ENCODE measurements around the gene NEXN. TPM values are rescaled to one million over a fixed set of nuclear protein-coding genes. Genes with fewer than 3 reads are reported as not detected.

Gene NEXN
- total and polyA plus RNA-seq, 2 of the 13 experiments (the other 11 are each of a cell fraction or from before 2014, with no cell fraction given): 0.07 to 0.97 TPM

DNA sequence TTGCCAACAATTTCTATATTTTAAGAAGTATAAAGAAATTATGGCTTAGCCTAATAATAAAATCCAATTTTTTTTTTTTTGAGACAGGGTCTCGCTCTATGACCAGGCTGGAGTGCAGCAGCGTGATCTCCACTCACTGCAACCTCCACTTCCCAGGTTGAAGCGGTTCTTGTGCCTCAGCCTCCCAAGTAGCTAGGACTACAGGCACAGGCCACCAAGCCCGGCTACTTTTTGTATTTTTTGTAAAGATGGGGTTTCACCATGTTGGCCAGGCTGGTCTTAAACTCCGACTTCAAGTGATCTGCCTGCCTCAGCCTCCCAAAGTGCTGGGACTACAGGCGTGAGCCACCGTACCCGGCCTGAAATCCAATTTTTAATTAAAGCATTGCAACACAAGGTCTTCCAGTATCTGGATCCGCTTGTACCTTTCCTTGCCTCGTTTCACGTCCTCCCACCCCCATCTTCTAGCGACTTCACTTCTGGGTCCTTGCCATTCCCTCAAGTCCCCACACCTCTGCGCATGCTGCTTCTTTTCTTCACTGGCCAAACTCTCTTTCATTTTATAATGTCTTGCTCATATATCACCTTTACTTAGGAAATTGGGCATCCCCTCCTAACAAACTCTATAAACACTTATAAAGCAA, 88.1 kb downstream of the NEXN start:
- ChIA-PET CTCF (ENCODE audit: low intra/inter-chr PET ratio, low total read pairs) (interaction anchor here (1.7 kb wide), 1 partner anchor 138 kb away, joined by 7 read pairs; no protein-coding TSS in a partner anchor), POLR2A (interaction anchor here (0.6 to 2.6 kb wide), 3 partner anchors 28 to 68 kb away, joined by 4 to 14 read pairs (median 4); partner anchors contain the start of gene DNAJB4)
- Histone ChIP-seq H3K79me2 (ENCODE audit: insufficient read depth, low read length) (peaks cover 93% of the 10 kb centered on the region), H3K27me3 (ENCODE audit: control insufficient read depth in 1 of 2, insufficient read depth in 2 of 2, low read length in 2 of 2) (no peaks in the 10 kb centered on the region; a peak in 1 of 5 replicates), H3K36me3 (replicated peaks in 1 of 2; ENCODE audit: control insufficient read depth in 1 of 2, insufficient read depth in 2 of 2, low read length in 2 of 2) (peaks cover 4 to 10% of the 10 kb centered on the region in 2 experiments), H4K20me1 (ENCODE audit: insufficient read depth, low read length) (peaks cover 66% of the 10 kb centered on the region), H3K4me1 (ENCODE audit: insufficient read depth, low read length) (peaks cover 58% of the 10 kb centered on the region), H3K9ac (ENCODE audit: insufficient read depth, low read depth, low read length) (peak overlapping the region; percentile 100), H3K27ac (ENCODE audit: extremely low read length, insufficient read depth, low read length) (peak overlapping the region; percentile 99), H3K4me2 (ENCODE audit: low read depth, low read length) (peak overlapping the region; percentile 90), H3K4me3 (replicated peaks in 1 of 3; ENCODE audit: insufficient read depth in 1 of 3, low read depth in 2 of 3, low read length in 3 of 3) (peak overlapping the region; percentile 79 to 100 (median 90)), H3K9me3 (ENCODE audit: low read length) (no peaks in the 10 kb centered on the region), H2AFZ (ENCODE audit: low read length) (no peak overlapping the region)
- DNase-seq (ENCODE audit: low spot score) (no peak), ATAC-seq (no peak), FAIRE-seq (no peak)
- intact Hi-C loops (cut with micrococcal nuclease; ENCODE audit: unreplicated experiment) (no loop called here), in situ Hi-C loops (cut with HindIII; ENCODE audit: extremely low pct_ligation_motif_present, low pct_unique_long_range_greater_than_20kb) (loop anchor here (10.0 kb wide), 1 partner anchor 138 kb away; no protein-coding TSS in a partner anchor)
- no peak for TF ChIP-seq CBX1 (IDR thresholded peaks at IDR 0.05; ENCODE audit: low read depth)
- TF ChIP-seq ZNF703 (CRISPR knock-in tag; IDR thresholded peaks at IDR 0.05; ENCODE audit: borderline replicate concordance): no peak
- TF ChIP-seq ZNF441 (CRISPR knock-in tag; IDR thresholded peaks at IDR 0.05; ENCODE audit: borderline replicate concordance): no peak
- no peak for TF ChIP-seq EP300 (IDR thresholded peaks at IDR 0.05; ENCODE audit: low read depth in 2 of 2, low read length in 2 of 2)
- no peak for TF ChIP-seq EP300 (CRISPR knock-in tag; IDR thresholded peaks at IDR 0.05; ENCODE audit: borderline replicate concordance)
- peak; percentile 67; the same call in 1 of the 2 replicates for TF ChIP-seq KAT7 (CRISPR knock-in tag; IDR thresholded peaks at IDR 0.05; ENCODE audit: borderline replicate concordance)
- TF ChIP-seq RBM22 (optimal IDR thresholded peaks at IDR 0.05; ENCODE audit: low read length): peak; percentile 47
- TF ChIP-seq TOPORS (CRISPR knock-in tag; IDR thresholded peaks at IDR 0.05): peak; percentile 29; the same call in 1 of the 2 replicates
- no TSS peak for BruUV-seq (replicated peaks)
- 30% methylated on average over 13 of the region's 13 CpGs for WGBS (ENCODE audit: low lambda C conversion rate)

DNA sequence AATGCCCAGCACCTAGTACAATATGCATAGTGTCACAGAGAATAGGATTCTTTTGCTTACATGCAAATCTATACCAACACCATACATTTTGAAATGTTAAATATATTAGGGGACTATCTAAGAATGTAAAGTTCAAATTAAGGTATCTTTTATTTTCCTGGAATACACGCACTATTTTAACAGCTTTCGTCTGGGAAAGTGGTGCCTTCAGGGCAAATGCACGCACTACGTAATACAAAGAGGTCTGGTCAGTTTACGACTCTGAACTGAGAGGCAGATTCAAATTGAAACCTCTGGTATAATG, 89.5 kb downstream of the NEXN start:
- CTCF ChIA-PET (ENCODE audit: low intra/inter-chr PET ratio, low total read pairs): no interaction called here
- DNase-seq (ENCODE audit: low spot score) (no peak), FAIRE-seq (no peak), ATAC-seq (no peak)
- H3K4me1 ChIP-seq (ENCODE audit: insufficient read depth, low read length): peaks cover 55% of the 10 kb centered on the region
- H3K79me2 ChIP-seq (ENCODE audit: insufficient read depth, low read length): peaks cover 85% of the 10 kb centered on the region
- H3K27me3 ChIP-seq (ENCODE audit: control insufficient read depth in 1 of 2, insufficient read depth in 2 of 2, low read length in 2 of 2): no peaks in the 10 kb centered on the region; a peak in 1 of 5 replicates
- H2AFZ ChIP-seq (ENCODE audit: low read length): no peak overlapping the region
- H3K9me3 ChIP-seq (ENCODE audit: low read length): no peaks in the 10 kb centered on the region
- WGBS (ENCODE audit: low lambda C conversion rate): 0% methylated on average over 5 of the region's 5 CpGs
- intact Hi-C loops (cut with micrococcal nuclease; ENCODE audit: unreplicated experiment) (no loop called here), in situ Hi-C loops (cut with HindIII; ENCODE audit: extremely low pct_ligation_motif_present, low pct_unique_long_range_greater_than_20kb) (loop anchor here (10.0 kb wide), 1 partner anchor 137 kb away; no protein-coding TSS in a partner anchor)
- peaks cover 2 to 4% of the 10 kb centered on the region in 2 experiments; a peak in 4 of 5 replicates for H3K36me3 ChIP-seq (replicated peaks in 1 of 2; ENCODE audit: control insufficient read depth in 1 of 2, insufficient read depth in 2 of 2, low read length in 2 of 2)
- peak overlapping the region; percentile 99 for H3K27ac ChIP-seq (ENCODE audit: extremely low read length, insufficient read depth, low read length)
- H3K4me3 ChIP-seq (replicated peaks in 1 of 3; ENCODE audit: insufficient read depth in 1 of 3, low read depth in 2 of 3, low read length in 3 of 3): peak overlapping the region; percentile 79 to 100 (median 90)
- BruUV-seq (replicated peaks): no TSS peak
- peaks cover 52% of the 10 kb centered on the region for H4K20me1 ChIP-seq (ENCODE audit: insufficient read depth, low read length)
- POLR2A ChIA-PET: interaction anchor here (1.2 to 5.3 kb wide), 6 partner anchors 13 to 117 kb away, joined by 4 to 161 read pairs (median 11); partner anchors contain the start of genes DNAJB4, GIPC2 and NEXN
- H3K9ac ChIP-seq (ENCODE audit: insufficient read depth, low read depth, low read length): peak overlapping the region; percentile 100
- H3K4me2 ChIP-seq (ENCODE audit: low read depth, low read length): peak overlapping the region; percentile 90
- TF ChIP-seq KDM5A (IDR thresholded peaks at IDR 0.05; ENCODE audit: borderline replicate concordance, low read length) (0 out of 2 replicates have a peak, but pooled peaks have one; percentile 64), SNAPC2 (CRISPR knock-in tag; IDR thresholded peaks at IDR 0.05) (0 out of 2 replicates have a peak, but pooled peaks have one; percentile 53), ZNF709 (CRISPR knock-in tag; IDR thresholded peaks at IDR 0.05) (no peak), SOX5 (CRISPR knock-in tag; IDR thresholded peaks at IDR 0.05; ENCODE audit: borderline replicate concordance) (peak; percentile 6; the same call in 1 of the 2 replicates), IRF2 (CRISPR knock-in tag; IDR thresholded peaks at IDR 0.05) (no peak), ZBTB21 (CRISPR knock-in tag; IDR thresholded peaks at IDR 0.05) (0 out of 2 replicates have a peak, but pooled peaks have one; percentile 18), PPARG (CRISPR knock-in tag; conservative IDR thresholded peaks at IDR 0.05) (0 out of 2 replicates have a peak, but pooled peaks have one; percentile 13)
- TF ChIP-seq, protein P1, sequence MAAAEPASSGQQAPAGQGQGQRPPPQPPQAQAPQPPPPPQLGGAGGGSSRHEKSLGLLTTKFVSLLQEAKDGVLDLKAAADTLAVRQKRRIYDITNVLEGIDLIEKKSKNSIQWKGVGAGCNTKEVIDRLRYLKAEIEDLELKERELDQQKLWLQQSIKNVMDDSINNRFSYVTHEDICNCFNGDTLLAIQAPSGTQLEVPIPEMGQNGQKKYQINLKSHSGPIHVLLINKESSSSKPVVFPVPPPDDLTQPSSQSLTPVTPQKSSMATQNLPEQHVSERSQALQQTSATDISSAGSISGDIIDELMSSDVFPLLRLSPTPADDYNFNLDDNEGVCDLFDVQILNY (CRISPR knock-in tag; conservative IDR thresholded peaks at IDR 0.05): no peak

Data from HepG2 (cell line).